Activated CD4-positive, alpha-beta T cell treated with anti-CD3 and anti-CD28 coated beads, Interleukin-2, amount 50 U/mL, for 24 hours (primary cell): ENCODE results near the gene SLC17A9.

ENCODE experiments used
- DNase-seq, 2 donors: peaks; one replicate each; pipeline ENCODE4 v3.0.0-alpha.2; 2020; ENCODE audit warnings: low read depth in 1 of 2, low spot score in 1 of 2

Gene SLC17A9

DNA sequence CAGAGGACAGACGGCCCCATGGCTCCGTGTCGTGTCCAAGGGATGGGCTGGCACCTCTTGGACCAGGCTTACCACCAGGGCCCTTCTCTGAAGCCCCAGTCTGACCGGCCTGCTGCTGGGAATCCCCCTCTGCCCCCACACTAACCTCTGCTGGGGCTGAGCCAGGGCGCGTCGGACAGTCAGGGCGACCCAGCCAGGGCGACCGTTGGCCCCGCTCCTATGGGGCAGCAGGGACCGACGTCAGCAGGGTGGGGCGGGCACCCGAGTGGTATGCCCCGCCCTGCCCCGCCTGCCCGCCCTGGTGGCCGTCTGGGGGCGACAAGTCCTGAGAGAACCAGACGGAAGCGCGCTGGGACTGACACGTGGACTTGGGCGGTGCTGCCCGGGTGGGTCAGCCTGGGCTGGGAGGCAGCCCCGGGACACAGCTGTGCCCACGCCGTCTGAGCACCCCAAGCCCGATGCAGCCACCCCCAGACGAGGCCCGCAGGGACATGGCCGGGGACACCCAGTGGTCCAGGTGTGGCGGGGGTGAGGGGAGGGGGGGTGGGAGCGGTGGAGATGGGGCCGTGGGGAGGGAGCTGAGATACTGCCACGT lies at the start of gene SLC17A9:
Gene SLC17A9 (plus strand): TSS at position 337 of the 595 bp plus-strand sequence. CDS start 122 bp downstream, at position 459.
- no peak for DNase-seq

DNA sequence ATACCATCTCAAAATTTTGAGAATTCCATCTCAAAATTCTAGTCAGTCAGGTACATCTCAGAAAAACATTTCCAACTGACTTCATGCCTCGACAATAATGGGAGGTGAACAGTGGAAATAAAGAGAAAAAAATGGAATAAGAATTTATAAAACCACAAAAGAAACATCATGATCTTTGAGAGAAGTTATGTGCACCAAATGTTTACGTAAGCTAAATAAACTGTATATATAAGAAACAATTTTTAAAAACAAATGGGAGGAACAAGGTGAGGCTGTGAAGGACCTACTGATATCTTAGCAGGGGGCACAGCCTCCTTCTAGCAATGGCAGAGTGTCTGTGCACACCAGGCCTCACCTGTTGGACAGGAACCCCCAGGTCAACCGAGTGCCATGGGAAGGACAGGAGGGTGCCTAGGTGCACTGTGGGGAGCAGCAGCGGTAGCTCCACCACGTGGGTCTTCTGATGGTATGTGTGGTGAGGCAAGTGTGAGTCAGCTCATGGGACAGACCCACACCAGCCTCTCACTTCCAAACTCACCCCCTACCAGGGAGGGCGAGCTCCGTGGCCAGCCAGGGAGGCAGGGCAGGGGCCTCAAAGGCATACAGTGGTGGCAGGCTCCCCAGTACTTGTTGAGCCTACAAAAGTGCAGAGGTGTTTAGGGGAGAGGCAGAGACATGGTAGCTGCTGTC lies 49.4 kb upstream of the SLC17A9 start:
- DNase-seq, result no peak

- DNase-seq, result no peak
Measured at GRCh38 chr20:62905536-62906117, 46.9 kb upstream of the SLC17A9 start.

- no peak for DNase-seq
Measured at GRCh38 chr20:62906209-62906608, 46.3 kb upstream of the SLC17A9 start.

GRCh38 chr20:62906647-62907375 lies 45.7 kb upstream of the SLC17A9 start:
- no peak for DNase-seq

- DNase-seq, result no peak
Measured at GRCh38 chr20:62907384-62908317, 44.9 kb upstream of the SLC17A9 start.

DNA sequence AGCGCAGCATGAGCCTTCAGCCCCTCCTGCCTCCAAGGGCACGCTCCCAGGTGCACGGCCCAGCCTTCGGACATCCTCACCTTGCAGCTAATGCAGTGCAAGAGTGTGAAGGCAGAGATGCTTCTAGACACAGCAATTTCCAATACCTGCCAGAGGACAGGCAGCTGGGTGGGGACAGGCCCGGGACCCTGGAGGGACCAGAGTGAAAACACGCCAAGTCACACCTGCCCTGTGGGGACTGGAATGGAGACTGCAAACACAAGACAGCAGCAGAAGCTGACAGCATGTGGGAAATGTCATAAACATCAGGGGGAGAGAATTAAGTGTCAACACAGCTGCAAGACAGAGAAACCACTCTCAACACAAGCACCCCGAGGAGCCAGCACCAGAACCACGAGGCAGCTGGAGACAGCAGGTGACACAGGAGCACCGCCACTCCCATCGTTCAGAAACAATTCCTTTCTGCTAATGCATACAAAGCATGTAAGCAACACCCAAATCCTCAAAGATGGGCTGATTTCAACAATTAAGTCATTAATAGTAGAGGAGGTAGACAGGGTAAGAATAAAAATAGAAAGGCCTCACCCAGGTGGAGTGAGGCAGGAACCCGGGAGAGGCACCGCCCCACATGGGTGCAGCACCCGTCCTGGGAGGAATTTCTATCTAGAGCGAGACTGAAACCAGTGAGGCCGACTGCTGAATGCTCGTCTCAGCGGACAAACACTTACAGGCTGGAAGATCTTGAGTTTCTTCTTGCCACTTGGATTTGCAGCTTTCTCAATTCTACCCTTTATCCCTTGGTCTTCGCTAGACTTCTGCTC lies 43.3 kb upstream of the SLC17A9 start:
- no peak for DNase-seq

GRCh38 chr20:62910217-62910766 lies 42.2 kb upstream of the SLC17A9 start:
- no peak for DNase-seq

GRCh38 chr20:62910777-62911497 lies 41.6 kb upstream of the SLC17A9 start:
- no peak for DNase-seq

- no peak for DNase-seq
Measured at GRCh38 chr20:62911701-62912280, 40.7 kb upstream of the SLC17A9 start.

DNA sequence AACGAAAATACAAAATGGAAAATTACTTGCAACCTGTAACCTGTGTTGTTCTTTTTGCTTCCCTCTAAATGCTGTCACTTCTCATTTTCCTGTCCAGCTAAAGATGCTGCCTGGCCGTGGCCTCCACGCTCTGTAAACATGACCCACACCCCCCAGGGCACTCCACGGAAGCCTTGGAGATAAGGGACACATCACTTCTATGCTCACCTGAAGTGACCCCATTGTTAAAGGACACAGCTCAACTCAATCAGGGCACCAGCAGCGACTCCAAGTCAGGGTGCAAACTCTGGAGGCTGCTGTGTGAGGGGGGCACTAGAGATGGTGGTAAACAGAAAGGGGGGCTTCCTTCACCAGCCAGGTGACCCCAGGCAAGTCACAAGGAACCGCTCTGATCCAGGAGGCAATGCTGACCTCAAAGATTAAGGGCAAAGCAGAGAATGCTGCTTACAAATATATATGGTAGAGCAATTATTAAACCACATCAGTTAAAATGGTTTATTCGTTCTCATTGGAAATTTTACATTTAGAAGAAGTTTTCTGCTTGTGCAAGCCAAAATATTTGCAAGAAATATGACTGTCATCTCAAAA lies 39.4 kb upstream of the SLC17A9 start:
- no peak for DNase-seq

- DNase-seq, result no peak
Measured at GRCh38 chr20:62914436-62914835, 38.1 kb upstream of the SLC17A9 start.

DNA sequence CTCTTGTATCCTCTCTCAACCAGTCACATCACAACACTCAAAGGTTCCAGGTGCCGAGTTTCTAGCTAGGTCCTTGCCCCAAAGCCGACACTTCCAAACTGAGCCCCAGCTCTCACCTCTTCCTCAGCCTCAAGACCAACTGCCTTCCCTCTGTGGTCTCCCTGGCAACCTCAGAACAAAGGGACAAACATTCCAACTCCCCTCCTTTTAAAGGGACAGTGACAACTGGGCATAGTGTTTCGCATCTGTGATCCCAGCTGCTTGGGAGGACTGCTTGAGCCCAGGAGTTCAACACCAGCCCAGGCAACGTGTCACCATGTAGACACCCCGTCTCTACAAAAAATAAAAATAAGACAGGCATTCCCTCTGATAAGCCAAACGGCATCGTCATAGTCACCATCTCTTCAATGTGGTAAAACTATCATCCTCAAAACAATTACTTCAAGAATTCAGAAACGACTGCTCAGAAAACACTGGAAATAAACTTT lies 37.5 kb upstream of the SLC17A9 start:
- no peak for DNase-seq

- no peak for DNase-seq
Measured at GRCh38 chr20:62916703-62917476, 35.6 kb upstream of the SLC17A9 start.

DNA sequence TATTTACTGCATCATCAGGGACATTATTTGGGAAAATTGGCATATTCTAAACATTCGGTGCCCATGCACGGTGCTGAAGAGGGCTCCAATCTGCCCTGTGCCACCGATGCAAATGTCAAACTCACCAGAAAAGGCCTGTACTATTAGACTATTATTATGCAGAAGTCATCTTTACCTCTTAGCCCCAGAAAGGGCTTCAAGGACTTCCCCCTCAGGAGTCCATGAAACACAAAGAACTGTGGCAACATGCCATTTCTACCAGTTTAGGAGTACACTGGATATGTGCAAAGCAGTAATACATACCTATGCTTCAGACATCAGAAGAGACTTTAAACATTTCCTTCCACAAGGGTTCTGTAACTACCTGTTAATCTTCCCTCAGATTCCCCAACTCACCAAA lies 34.8 kb upstream of the SLC17A9 start:
- no peak for DNase-seq

GRCh38 chr20:62918147-62918546 lies 34.4 kb upstream of the SLC17A9 start:
- DNase-seq, result no peak

- no peak for DNase-seq
Measured at GRCh38 chr20:62918831-62919230, 33.7 kb upstream of the SLC17A9 start.
